Mucosa of rectum (tissue), 2 donors: Measurements from ENCODE around the gene LPP.

Experiments used
- H3K27ac ChIP-seq, 2 donors: one replicate each; pipeline ENCODE4 v1.7.0; 2013; ENCODE audit warnings: inconsistent platforms in 2 of 2, low read depth in 2 of 2, low read length in 2 of 2
- H3K27me3 ChIP-seq, 2 donors: one replicate each; pipeline ENCODE4 v1.7.0; 2013; ENCODE audit warnings: low read length in 2 of 2; ENCODE audit not compliant: control insufficient read depth in 2 of 2, insufficient read depth in 2 of 2
- H3K36me3 ChIP-seq, 2 donors: one replicate each; pipeline ENCODE4 v1.7.0; 2013; ENCODE audit warnings: low read length in 2 of 2; ENCODE audit not compliant: control insufficient read depth in 2 of 2, insufficient read depth in 2 of 2
- H3K4me1 ChIP-seq, 2 donors: one replicate each; pipeline ENCODE4 v1.7.0; 2013; ENCODE audit warnings: low read length in 2 of 2, mild to moderate bottlenecking in 1 of 2; ENCODE audit not compliant: control insufficient read depth in 2 of 2, insufficient read depth in 2 of 2
- H3K4me3 ChIP-seq, 2 donors: one replicate each; pipeline ENCODE4 v1.7.0; 2013; ENCODE audit warnings: low read length in 2 of 2
- H3K9ac ChIP-seq, 2 donors: one replicate each; pipeline ENCODE4 v1.7.0; 2013; ENCODE audit warnings: low read length in 2 of 2, low read depth in 1 of 2, mild to moderate bottlenecking in 1 of 2
- H3K9me3 ChIP-seq, 2 donors: one replicate each; pipeline ENCODE4 v1.7.0; 2013; ENCODE audit warnings: low read length in 2 of 2; ENCODE audit not compliant: control insufficient read depth in 2 of 2
- donor health status: healthy.
- donor health status: Normal muscosa, but diverticular disease.

The LPP gene

GRCh38 chr3:188134079-188134478 is 19.9 kb upstream of the LPP start:
- H3K4me1 ChIP-seq: no peaks in the 10 kb centered on the region
- no peaks in the 10 kb centered on the region for H3K36me3 ChIP-seq
- H3K9me3 ChIP-seq: no peaks in the 10 kb centered on the region
- H3K27ac ChIP-seq: no peak overlapping the region
- no peak overlapping the region for H3K9ac ChIP-seq
- H3K4me3 ChIP-seq: no peak overlapping the region
- no peaks in the 10 kb centered on the region for H3K27me3 ChIP-seq

DNA sequence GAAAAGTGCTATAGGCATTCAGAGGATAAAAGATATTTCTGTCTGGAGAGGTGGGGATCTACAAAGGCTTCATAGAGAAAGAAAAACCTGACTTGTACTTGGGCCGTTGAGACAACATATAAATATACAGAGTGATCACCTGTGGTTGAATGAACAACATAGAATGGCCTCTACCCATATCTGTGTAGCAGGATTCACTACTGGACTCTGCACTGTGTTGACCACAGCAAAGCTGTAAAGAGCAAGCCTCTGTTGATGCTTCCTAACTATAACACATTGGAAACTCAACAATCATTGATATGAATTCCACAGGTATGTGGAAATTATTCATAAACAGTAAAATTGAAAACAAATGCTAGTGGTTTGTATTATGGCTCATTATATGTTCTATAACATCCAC is 19.1 kb upstream of the LPP start:
- Histone ChIP-seq H3K4me3 (no peak overlapping the region), H3K27ac (no peak overlapping the region), H3K4me1 (no peaks in the 10 kb centered on the region), H3K9me3 (no peaks in the 10 kb centered on the region), H3K9ac (no peak overlapping the region), H3K27me3 (no peaks in the 10 kb centered on the region), H3K36me3 (no peaks in the 10 kb centered on the region)

- Histone ChIP-seq H3K36me3 (no peaks in the 10 kb centered on the region), H3K4me3 (no peak overlapping the region), H3K27ac (no peak overlapping the region), H3K9me3 (no peaks in the 10 kb centered on the region), H3K9ac (no peak overlapping the region), H3K27me3 (no peaks in the 10 kb centered on the region), H3K4me1 (no peaks in the 10 kb centered on the region)
These were observed 18.7 kb upstream of the LPP start for GRCh38 chr3:188135271-188135670.

DNA sequence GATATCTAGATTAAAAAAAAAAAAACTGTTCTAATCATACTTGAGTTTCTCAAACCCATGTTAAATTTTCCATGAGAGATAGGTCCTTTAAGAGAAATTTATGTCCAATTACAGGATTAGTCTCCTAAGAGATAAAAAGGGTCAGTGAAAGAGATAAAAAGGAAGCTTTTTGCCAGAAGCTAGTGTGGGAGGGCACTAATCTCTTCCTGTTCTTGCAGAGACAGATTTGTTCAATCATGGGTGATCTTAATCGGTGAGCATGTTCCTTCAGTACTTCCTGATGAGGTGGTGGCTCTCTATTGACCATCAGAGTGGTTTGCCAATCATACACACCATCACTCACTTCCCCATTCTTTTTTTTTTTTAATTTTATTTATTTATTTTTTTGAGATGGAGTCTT is 16.9 kb upstream of the LPP start:
- Histone ChIP-seq H3K9me3 (no peaks in the 10 kb centered on the region), H3K4me3 (no peak overlapping the region), H3K4me1 (no peaks in the 10 kb centered on the region), H3K27ac (no peak overlapping the region), H3K36me3 (no peaks in the 10 kb centered on the region), H3K27me3 (no peaks in the 10 kb centered on the region), H3K9ac (no peak overlapping the region)

DNA sequence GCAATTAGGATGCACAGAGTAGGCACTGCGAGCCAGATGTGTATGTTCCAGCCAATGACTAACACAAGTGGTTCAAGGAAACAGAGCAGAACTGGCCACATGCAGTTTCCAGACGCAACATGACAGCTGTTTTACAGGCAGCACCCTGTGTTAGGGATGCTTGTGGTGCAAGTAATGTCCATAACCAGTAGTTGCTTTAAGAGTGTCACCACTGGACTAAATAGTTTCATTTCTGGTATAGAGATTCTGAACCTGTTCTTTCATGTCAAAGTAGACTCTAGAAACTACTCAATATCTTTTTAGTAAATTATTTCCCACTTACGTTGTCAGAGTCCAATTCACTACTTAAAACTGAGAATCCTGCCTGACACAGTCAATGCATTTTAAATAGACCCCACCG is 14.5 kb upstream of the LPP start:
- H3K9ac ChIP-seq: no peak overlapping the region
- H3K27me3 ChIP-seq: no peaks in the 10 kb centered on the region
- H3K4me3 ChIP-seq: no peak overlapping the region
- no peaks in the 10 kb centered on the region for H3K36me3 ChIP-seq
- H3K9me3 ChIP-seq: no peaks in the 10 kb centered on the region
- H3K4me1 ChIP-seq: no peaks in the 10 kb centered on the region
- H3K27ac ChIP-seq: no peak overlapping the region

DNA sequence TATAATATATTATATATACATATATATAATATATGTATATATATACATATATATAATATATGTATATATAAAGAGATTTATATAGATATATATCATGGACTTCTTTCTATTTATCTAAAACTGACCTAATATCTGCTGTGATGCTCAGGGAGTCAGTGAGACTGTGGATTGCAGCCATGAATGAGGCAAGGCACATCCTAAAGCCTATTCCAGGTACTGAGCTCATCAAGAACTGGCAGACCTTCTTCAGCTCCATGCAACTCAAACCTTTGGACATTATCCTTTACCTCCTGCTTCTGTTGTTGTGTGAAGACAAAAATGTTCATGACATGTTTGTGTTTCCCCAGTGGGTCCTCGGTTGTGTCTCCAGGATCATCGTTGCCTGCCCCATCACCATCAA is 7.7 kb upstream of the LPP start:
- Histone ChIP-seq H3K4me1 (peaks cover 0 to under 1% of the 10 kb centered on the region in 2 donors), H3K36me3 (no peaks in the 10 kb centered on the region), H3K9me3 (no peaks in the 10 kb centered on the region), H3K27me3 (no peaks in the 10 kb centered on the region), H3K4me3 (no peak overlapping the region), H3K27ac (no peak overlapping the region), H3K9ac (no peak overlapping the region)

DNA sequence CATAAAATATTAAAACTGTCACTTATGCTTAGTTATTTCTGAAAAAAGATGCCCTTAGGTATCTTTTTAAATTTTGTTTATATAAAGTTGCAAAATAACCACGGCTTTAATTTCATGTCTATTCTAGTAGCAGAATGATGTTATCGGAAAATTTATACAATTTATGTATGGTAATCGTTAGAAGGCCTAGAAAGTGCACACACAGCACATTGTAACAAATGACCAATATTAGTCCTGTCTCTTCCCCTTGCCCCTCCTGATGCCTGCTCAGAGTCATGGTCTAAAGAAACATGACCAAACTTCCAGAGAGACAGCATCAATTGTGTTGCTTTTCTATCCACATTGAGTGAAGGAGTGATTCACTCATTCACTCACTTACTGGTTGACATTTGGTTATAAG is 6.2 kb upstream of the LPP start:
- Histone ChIP-seq H3K4me3 (no peak overlapping the region), H3K9me3 (no peaks in the 10 kb centered on the region), H3K27ac (no peak overlapping the region), H3K27me3 (no peaks in the 10 kb centered on the region), H3K36me3 (no peaks in the 10 kb centered on the region), H3K4me1 (peaks cover 0 to 13% of the 10 kb centered on the region in 2 donors), H3K9ac (no peak overlapping the region)

- Histone ChIP-seq H3K4me3 (no peak overlapping the region), H3K27me3 (no peaks in the 10 kb centered on the region), H3K9ac (no peak overlapping the region), H3K36me3 (no peaks in the 10 kb centered on the region), H3K27ac (no peak overlapping the region), H3K9me3 (no peaks in the 10 kb centered on the region), H3K4me1 (peaks cover 4 to 13% of the 10 kb centered on the region in 2 donors)
These were observed 5.6 kb upstream of the LPP start for GRCh38 chr3:188148318-188148717.

DNA sequence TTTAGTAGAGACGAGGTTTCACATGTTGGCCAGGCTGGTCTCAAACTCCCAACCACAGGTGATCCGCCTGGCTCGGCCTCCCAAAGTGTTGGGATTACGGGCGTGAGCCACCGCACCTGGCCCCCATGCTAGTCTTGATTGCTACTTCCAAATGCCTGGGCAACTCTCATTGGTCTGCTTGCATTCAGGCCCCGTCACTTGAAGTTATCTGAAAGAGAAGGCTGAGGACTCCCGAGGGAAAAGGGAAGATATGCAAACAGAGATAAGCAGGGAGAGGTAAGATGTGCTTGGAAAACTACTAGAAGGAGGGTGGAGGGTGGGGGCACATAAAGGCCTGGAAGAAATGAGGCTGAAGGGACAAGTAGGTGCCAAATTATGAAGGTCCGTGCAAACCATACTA is 4.4 kb upstream of the LPP start:
- Histone ChIP-seq H3K27ac (no peak overlapping the region), H3K9ac (no peak overlapping the region), H3K36me3 (no peaks in the 10 kb centered on the region), H3K4me1 (peaks cover 5 to 14% of the 10 kb centered on the region in 2 donors), H3K27me3 (no peaks in the 10 kb centered on the region), H3K9me3 (no peaks in the 10 kb centered on the region), H3K4me3 (no peak overlapping the region)

GRCh38 chr3:188150982-188151381 is 3.0 kb upstream of the LPP start:
- Histone ChIP-seq H3K27ac (no peak overlapping the region), H3K9ac (no peak overlapping the region), H3K4me3 (no peak overlapping the region), H3K36me3 (no peaks in the 10 kb centered on the region), H3K27me3 (no peaks in the 10 kb centered on the region), H3K4me1 (peaks cover 15 to 24% of the 10 kb centered on the region in 2 donors), H3K9me3 (no peaks in the 10 kb centered on the region)

- peaks cover 15 to 24% of the 10 kb centered on the region in 2 donors for H3K4me1 ChIP-seq
- no peak overlapping the region for H3K9ac ChIP-seq
- no peaks in the 10 kb centered on the region for H3K9me3 ChIP-seq
- no peak overlapping the region for H3K27ac ChIP-seq
- no peaks in the 10 kb centered on the region for H3K36me3 ChIP-seq
- no peaks in the 10 kb centered on the region for H3K27me3 ChIP-seq
- no peak overlapping the region for H3K4me3 ChIP-seq
These were observed 2.5 kb upstream of the LPP start for GRCh38 chr3:188151438-188151837.
